Measurements from ENCODE around the gene MAD1L1.

MAD1L1 gene

DNA sequence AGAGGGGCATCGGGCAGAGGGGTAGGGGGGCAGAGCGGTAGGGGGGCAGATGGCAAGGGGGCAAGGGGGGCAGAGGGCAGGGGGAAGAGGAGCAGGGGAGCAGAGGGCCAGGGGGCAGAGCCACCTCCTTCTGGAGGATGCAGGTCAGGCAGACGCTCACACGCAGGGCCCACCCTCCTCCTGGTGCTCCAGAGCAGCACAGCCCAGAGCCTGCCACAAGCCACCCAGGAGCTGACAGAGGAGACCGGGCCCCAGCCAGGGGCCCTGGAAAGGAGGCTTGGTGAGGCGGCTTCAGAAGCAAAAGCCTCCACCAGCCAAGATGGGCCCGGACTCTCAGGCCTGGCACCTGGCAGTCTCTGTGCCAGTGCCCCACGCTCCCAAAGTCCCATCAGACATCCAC, 13.1 kb downstream of the MAD1L1 start:
- no peaks in the 10 kb centered on the region for H3K27me3 ChIP-seq
- H3K36me3 ChIP-seq: peaks cover 78% of the 10 kb centered on the region
- H3K4me3 ChIP-seq (ENCODE audit: low read depth, low read length): no peak overlapping the region
- TF ChIP-seq, protein P1, sequence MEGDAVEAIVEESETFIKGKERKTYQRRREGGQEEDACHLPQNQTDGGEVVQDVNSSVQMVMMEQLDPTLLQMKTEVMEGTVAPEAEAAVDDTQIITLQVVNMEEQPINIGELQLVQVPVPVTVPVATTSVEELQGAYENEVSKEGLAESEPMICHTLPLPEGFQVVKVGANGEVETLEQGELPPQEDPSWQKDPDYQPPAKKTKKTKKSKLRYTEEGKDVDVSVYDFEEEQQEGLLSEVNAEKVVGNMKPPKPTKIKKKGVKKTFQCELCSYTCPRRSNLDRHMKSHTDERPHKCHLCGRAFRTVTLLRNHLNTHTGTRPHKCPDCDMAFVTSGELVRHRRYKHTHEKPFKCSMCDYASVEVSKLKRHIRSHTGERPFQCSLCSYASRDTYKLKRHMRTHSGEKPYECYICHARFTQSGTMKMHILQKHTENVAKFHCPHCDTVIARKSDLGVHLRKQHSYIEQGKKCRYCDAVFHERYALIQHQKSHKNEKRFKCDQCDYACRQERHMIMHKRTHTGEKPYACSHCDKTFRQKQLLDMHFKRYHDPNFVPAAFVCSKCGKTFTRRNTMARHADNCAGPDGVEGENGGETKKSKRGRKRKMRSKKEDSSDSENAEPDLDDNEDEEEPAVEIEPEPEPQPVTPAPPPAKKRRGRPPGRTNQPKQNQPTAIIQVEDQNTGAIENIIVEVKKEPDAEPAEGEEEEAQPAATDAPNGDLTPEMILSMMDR (IDR thresholded peaks at IDR 0.05; ENCODE audit: low read depth, low read length): no peak
- no peak for DNase-seq
- H3K4me1 ChIP-seq: no peaks in the 10 kb centered on the region
- H3K9me3 ChIP-seq: no peaks in the 10 kb centered on the region

DNA sequence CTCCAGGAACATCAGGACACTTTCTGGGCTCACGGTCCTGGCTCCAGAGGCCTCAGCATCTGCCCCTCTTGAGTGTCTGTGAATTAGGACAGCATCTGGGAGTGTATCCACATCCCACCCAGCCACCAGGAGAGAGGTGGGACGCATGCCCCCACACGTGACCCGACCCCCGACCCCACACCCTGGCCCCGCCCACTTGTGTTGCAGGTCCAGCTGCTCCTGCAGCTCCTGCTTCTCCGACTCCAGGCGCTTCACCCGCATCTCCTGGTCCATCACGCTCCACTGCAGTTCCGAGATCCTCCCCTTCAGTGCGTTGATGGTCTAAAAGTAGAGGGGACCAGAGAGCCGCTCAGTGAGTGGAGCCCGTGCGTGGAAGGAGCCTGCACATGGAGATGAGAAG, 13.6 kb downstream of the MAD1L1 start:
- Histone ChIP-seq H3K9me3 (no peaks in the 10 kb centered on the region), H3K4me1 (no peaks in the 10 kb centered on the region), H3K4me3 (ENCODE audit: low read depth, low read length) (no peak overlapping the region), H3K27me3 (no peaks in the 10 kb centered on the region), H3K36me3 (peaks cover 79% of the 10 kb centered on the region)
- DNase-seq: no peak
- TF ChIP-seq, protein P1 (IDR thresholded peaks at IDR 0.05; ENCODE audit: low read depth, low read length): no peak

DNA sequence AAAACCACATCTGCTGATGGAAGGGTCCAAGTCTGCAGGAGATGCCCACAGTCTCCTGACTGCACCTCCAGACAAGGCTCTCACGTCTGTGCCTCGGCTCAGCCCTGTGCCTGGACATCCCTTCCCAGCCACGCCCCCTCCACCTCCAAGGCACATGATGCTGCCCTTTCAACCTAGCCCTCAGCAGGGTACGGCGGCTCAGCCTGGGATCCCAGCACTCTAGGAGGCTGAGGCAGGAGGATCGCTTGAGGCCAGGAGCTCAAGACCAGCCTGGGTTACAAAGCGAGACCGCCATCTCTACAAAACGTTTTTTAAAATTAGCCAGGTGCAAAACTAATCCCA, 14.3 kb downstream of the MAD1L1 start:
- Histone ChIP-seq H3K4me3 (ENCODE audit: low read depth, low read length) (no peak overlapping the region), H3K4me1 (no peaks in the 10 kb centered on the region), H3K9me3 (no peaks in the 10 kb centered on the region), H3K36me3 (peaks cover 82% of the 10 kb centered on the region), H3K27me3 (no peaks in the 10 kb centered on the region)
- no peak for DNase-seq
- TF ChIP-seq, protein P1 (IDR thresholded peaks at IDR 0.05; ENCODE audit: low read depth, low read length): no peak

DNA sequence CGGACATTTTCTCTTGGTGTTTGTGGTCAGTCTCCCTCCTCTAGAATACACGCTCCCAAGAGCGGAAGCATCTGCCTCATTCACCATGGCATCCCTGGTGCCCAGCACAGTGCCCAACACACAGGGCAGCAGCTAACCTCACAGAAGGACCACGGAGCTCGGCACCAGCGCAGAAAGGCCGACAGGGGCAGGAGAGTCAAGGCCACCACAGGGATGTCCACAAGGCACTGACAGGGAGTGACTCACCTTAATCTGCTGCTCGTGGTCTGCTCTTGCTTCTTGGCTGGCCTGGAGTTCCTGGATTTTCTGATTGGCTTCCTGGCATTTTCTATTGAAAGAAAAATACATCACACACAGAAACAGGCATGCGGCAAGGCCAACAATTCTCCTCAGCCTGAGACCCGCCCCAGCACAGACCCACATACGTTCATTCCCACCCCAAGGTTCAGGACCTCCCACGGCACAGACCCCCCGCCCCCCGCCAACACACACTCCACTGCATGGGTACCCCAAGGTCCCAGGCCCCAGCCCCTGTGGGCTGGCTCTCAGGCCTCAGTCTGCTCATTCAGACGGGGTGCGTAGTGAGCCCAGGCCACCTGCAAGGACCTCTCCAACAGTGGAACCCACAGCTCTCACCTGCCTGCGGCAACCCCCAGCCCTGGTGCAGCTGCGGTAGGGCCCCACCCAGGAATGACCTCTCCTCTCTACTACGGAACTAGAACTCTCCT, 14.9 kb downstream of the MAD1L1 start:
- peaks cover 84% of the 10 kb centered on the region for H3K36me3 ChIP-seq
- TF ChIP-seq, protein P1 (IDR thresholded peaks at IDR 0.05; ENCODE audit: low read depth, low read length): no peak
- no peak overlapping the region for H3K4me3 ChIP-seq (ENCODE audit: low read depth, low read length)
- H3K9me3 ChIP-seq: no peaks in the 10 kb centered on the region
- H3K27me3 ChIP-seq: no peaks in the 10 kb centered on the region
- no peaks in the 10 kb centered on the region for H3K4me1 ChIP-seq
- DNase-seq: no peak

DNA sequence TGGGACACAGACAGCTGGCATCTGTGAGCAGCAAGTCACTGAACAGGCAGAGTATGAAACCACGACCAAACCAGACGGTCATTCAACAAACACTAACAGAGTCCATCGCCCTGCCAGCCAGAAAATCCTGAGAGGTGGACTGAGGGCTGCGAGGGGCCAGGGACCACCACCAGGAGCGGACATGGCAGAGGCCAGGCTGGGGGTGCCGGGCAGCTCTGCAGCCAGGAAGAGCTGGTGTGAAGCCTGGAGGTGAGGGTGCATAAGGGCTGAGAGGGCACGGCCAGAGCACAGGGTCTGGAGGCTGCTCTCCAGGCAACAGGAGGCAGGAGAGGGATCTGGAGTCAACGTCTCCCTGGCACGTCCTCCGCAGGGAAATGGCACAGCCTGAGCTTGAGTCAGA, 15.5 kb downstream of the MAD1L1 start:
- Histone ChIP-seq H3K27me3 (no peaks in the 10 kb centered on the region), H3K4me3 (ENCODE audit: low read depth, low read length) (no peak overlapping the region), H3K4me1 (no peaks in the 10 kb centered on the region), H3K36me3 (peaks cover 85% of the 10 kb centered on the region), H3K9me3 (no peaks in the 10 kb centered on the region)
- TF ChIP-seq, protein P1 (IDR thresholded peaks at IDR 0.05; ENCODE audit: low read depth, low read length): no peak
- no peak for DNase-seq

DNA sequence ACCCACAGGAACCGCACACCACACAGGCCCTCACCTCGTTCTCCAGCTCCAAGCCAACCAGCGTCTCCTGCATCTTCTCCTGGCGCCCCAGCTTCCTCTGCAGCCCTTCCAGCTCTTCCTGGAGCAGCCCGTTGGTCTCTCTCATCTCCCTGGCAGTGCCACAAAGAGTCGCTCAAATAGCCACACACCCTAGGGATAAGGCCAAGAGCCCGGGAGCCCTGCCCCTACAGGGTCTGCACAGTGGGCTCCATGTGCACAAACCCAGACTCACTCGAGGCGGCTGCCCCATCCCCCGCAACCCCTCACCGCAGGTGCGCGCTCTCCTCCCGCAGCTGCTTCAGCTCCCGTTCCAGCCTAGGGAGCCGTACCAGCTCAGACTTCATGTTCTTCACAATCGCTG, 16.9 kb downstream of the MAD1L1 start:
- DNase-seq: no peak

More for the DNA sequence above, 16.9 kb downstream of the MAD1L1 start:
- no peaks in the 10 kb centered on the region for H3K27me3 ChIP-seq
- H3K36me3 ChIP-seq: peaks cover 79% of the 10 kb centered on the region
- H3K4me1 ChIP-seq: no peaks in the 10 kb centered on the region
- H3K4me3 ChIP-seq (ENCODE audit: low read depth, low read length): no peak overlapping the region
- H3K9me3 ChIP-seq: no peaks in the 10 kb centered on the region
- TF ChIP-seq, protein P1 (IDR thresholded peaks at IDR 0.05; ENCODE audit: low read depth, low read length): no peak

Measured in BE2C (cell line).